Measurements from ENCODE around the gene YBEY. TPM values are rescaled to one million over a fixed set of nuclear protein-coding genes. Genes with fewer than 3 reads are reported as not detected.

Gene YBEY
- total RNA-seq, 1 donor from 2014 or later, result 10.6 TPM

DNA sequence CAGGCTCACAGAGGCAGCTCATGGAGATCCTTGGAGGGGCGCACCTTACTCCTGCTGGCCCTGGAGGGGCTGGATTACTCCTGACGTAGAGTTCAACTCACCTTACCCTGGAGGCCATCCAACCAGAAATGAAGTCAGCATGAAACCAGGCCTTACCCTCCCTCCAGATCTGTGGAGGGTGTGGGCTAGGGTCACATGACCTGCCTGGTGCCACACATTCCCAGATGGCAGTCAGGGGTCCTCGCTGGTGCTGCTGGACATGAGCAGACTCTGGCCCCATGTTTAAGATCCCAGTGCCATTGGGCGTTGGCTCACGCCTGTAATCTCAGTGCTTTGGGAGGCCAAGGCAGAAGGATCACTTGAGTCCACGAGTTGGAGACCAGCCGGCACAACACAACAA lies 33.0 kb downstream of the YBEY start:
- Mint-ChIP-seq H3K27ac (ENCODE audit: unreplicated experiment) (no peak overlapping the region), H3K4me3 (ENCODE audit: unreplicated experiment) (no peak overlapping the region), H3K4me1 (ENCODE audit: low read depth) (peaks cover 29% of the 10 kb centered on the region), H3K27me3 (ENCODE audit: low read depth) (no peaks in the 10 kb centered on the region), H3K36me3 (ENCODE audit: low read depth) (no peaks in the 10 kb centered on the region), H3K9me3 (ENCODE audit: low read depth) (no peaks in the 10 kb centered on the region)
- no peak for TF ChIP-seq CTCF (IDR thresholded peaks at IDR 0.05)
- DNase-seq (ENCODE audit: low spot score), result no peak

- no peak for DNase-seq (ENCODE audit: low spot score)
- peaks cover 30% of the 10 kb centered on the region for H3K4me1 Mint-ChIP-seq (ENCODE audit: low read depth)
- no peak overlapping the region for H3K27ac Mint-ChIP-seq (ENCODE audit: unreplicated experiment)
- no peaks in the 10 kb centered on the region for H3K27me3 Mint-ChIP-seq (ENCODE audit: low read depth)
- H3K4me3 Mint-ChIP-seq (ENCODE audit: unreplicated experiment), result no peak overlapping the region
- H3K36me3 Mint-ChIP-seq (ENCODE audit: low read depth), result no peaks in the 10 kb centered on the region
- TF ChIP-seq CTCF (IDR thresholded peaks at IDR 0.05), result no peak
- H3K9me3 Mint-ChIP-seq (ENCODE audit: low read depth), result no peaks in the 10 kb centered on the region
Observed at GRCh38 chr21:46320331-46320801, 34.2 kb downstream of the YBEY start.

DNA sequence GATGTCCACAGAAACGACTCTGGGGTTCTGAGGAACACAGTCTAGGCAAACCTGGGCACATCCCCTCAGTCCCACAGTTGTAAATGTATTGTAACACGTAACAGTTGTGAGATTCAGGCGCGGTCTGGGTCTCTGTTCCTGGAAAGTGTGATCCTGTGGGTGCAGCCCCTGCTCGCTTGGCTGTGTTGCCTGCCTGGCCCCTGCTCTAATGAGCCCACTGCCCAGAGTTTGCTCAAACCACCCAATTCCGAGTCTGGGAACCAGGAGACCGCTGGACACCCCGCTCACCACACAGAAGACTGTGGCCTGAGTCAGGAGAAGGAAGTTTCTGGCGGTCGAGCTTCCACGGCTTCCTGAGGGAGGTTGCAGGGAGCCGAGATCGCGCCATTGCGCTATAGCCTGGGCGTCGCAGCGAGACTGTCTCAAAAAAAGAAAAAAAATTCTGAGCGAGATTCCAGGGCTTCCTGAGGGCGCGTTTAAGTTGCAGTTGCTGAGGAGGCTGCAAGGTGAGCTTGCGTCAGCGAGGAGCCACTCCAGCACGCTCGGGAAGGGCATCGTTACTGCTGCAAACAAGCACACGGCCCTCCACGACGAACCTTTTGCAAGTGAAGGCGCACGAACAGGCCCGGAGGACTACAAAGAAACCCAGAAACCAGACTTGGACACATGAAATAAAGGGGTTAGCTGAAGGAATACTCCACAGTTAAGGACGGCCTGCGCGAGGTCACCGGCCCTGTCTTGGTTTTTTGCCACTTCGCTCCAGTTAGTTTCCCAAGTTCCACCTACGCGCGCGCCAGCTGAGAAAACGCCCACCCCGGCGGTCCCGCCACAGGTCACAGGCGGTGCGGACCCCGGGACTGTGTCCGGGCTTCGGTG lies 36.4 kb downstream of the YBEY start:
- Mint-ChIP-seq H3K9me3 (ENCODE audit: low read depth) (no peaks in the 10 kb centered on the region), H3K27me3 (ENCODE audit: low read depth) (no peaks in the 10 kb centered on the region), H3K27ac (ENCODE audit: unreplicated experiment) (peak overlapping the region; percentile 89), H3K4me1 (ENCODE audit: low read depth) (peaks cover 43% of the 10 kb centered on the region), H3K4me3 (ENCODE audit: unreplicated experiment) (peak overlapping the region; percentile 91), H3K36me3 (ENCODE audit: low read depth) (no peaks in the 10 kb centered on the region)
- DNase-seq (ENCODE audit: low spot score), result no peak
- TF ChIP-seq CTCF (IDR thresholded peaks at IDR 0.05), result no peak

- no peak for TF ChIP-seq CTCF (IDR thresholded peaks at IDR 0.05)
- H3K4me1 Mint-ChIP-seq (ENCODE audit: low read depth), result peaks cover 43% of the 10 kb centered on the region
- H3K27ac Mint-ChIP-seq (ENCODE audit: unreplicated experiment), result peak overlapping the region; percentile 89
- peaks cover 2% of the 10 kb centered on the region for H3K36me3 Mint-ChIP-seq (ENCODE audit: low read depth)
- no peak for DNase-seq (ENCODE audit: low spot score)
- no peaks in the 10 kb centered on the region for H3K27me3 Mint-ChIP-seq (ENCODE audit: low read depth)
- no peaks in the 10 kb centered on the region for H3K9me3 Mint-ChIP-seq (ENCODE audit: low read depth)
- peak overlapping the region; percentile 91 for H3K4me3 Mint-ChIP-seq (ENCODE audit: unreplicated experiment)
Observed at GRCh38 chr21:46323227-46323709, 37.1 kb downstream of the YBEY start.

GRCh38 chr21:46323710-46324389 lies 37.7 kb downstream of the YBEY start, which contains the start of the genes C21orf58 and PCNT:
C21orf58 (minus strand) TSS chr21:46323870; CDS start chr21:46322738, 1,132 bp downstream.
PCNT (plus strand) TSS chr21:46324156; CDS start chr21:46324229, 73 bp downstream.
- H3K27ac Mint-ChIP-seq (ENCODE audit: unreplicated experiment), result peak within 1 kb of the TSS; percentile 98
- H3K4me1 Mint-ChIP-seq (ENCODE audit: low read depth), result peaks cover 43% of the 10 kb centered on the region
- peak; percentile 99 for DNase-seq (ENCODE audit: low spot score)
- H3K36me3 Mint-ChIP-seq (ENCODE audit: low read depth), result peaks cover 2% of the 10 kb centered on the region
- no peak for TF ChIP-seq CTCF (IDR thresholded peaks at IDR 0.05)
- H3K4me3 Mint-ChIP-seq (ENCODE audit: unreplicated experiment), result peak within 1 kb of the TSS; percentile 91
- no peaks in the 10 kb centered on the region for H3K9me3 Mint-ChIP-seq (ENCODE audit: low read depth)
- H3K27me3 Mint-ChIP-seq (ENCODE audit: low read depth), result no peaks in the 10 kb centered on the region

Data from chondrocyte (in vitro differentiated cells).